ENCODE results near the gene COX8C.

COX8C gene

DNA sequence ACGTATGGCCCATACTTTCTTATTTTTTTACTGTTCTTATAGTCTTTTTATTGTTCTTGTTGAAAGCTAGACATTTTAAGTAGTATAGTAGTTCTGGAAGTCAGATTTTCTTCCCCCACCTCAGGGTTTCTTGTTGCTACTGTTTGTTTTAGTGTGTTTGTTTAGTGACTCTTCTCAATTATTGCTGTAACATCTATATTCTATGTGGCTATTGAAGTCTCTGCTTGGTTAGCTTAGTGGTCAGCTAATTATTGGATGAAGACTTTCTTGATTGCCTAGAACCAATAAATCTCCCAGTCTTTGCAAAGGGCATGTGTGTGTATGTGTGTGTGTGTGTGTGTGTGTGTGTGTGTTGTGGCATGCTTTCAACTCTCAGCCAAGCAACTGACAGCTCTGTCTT is 49.5 kb downstream of the COX8C start:
- no peak for TF ChIP-seq CTCF (conservative IDR thresholded peaks at IDR 0.05; ENCODE audit: low read depth, low read length)
- no peak for DNase-seq (ENCODE audit: low read depth)
- no peak overlapping the region for H3K4me3 ChIP-seq (ENCODE audit: low read depth, low read length)

Data from choroid plexus epithelial cell (primary cell).